ENCODE data around the gene CYP4F3.

CYP4F3 gene

GRCh38 chr19:15631817-15632216, 8.9 kb upstream of the CYP4F3 start:
- Histone ChIP-seq H2AFZ (no peak overlapping the region), H3K79me2 (no peaks in the 10 kb centered on the region), H3K9ac (no peak overlapping the region), H3K36me3 (ENCODE audit: control insufficient read depth, insufficient read depth, low read length) (no peaks in the 10 kb centered on the region), H3K27me3 (ENCODE audit: control insufficient read depth, insufficient read depth, low read length) (no peaks in the 10 kb centered on the region), H3K9me3 (ENCODE audit: control insufficient read depth, low read length) (no peaks in the 10 kb centered on the region), H3K4me3 (ENCODE audit: low read depth, low read length) (no peak overlapping the region), H3K27ac (no peak overlapping the region), H3K4me1 (no peaks in the 10 kb centered on the region), H3K4me2 (ENCODE audit: low read length) (no peak overlapping the region)
- no peak for TF ChIP-seq CTCF (IDR thresholded peaks at IDR 0.05)

- no peak overlapping the region for H3K4me2 ChIP-seq (ENCODE audit: low read length)
- no peak for TF ChIP-seq CTCF (IDR thresholded peaks at IDR 0.05)
- no peaks in the 10 kb centered on the region for H3K9me3 ChIP-seq (ENCODE audit: control insufficient read depth, low read length)
- no peak overlapping the region for H3K9ac ChIP-seq
- H3K79me2 ChIP-seq = no peaks in the 10 kb centered on the region
- no peaks in the 10 kb centered on the region for H3K4me1 ChIP-seq
- H3K27me3 ChIP-seq (ENCODE audit: control insufficient read depth, insufficient read depth, low read length) = no peaks in the 10 kb centered on the region
- H3K36me3 ChIP-seq (ENCODE audit: control insufficient read depth, insufficient read depth, low read length) = no peaks in the 10 kb centered on the region
- no peak overlapping the region for H2AFZ ChIP-seq
- H3K27ac ChIP-seq = no peak overlapping the region
- H3K4me3 ChIP-seq (ENCODE audit: low read depth, low read length) = no peak overlapping the region
Observed at GRCh38 chr19:15633082-15633835, 7.4 kb upstream of the CYP4F3 start.

GRCh38 chr19:15634105-15634504, 6.6 kb upstream of the CYP4F3 start:
- Histone ChIP-seq H2AFZ (no peak overlapping the region), H3K79me2 (no peaks in the 10 kb centered on the region), H3K9me3 (ENCODE audit: control insufficient read depth, low read length) (no peaks in the 10 kb centered on the region), H3K36me3 (ENCODE audit: control insufficient read depth, insufficient read depth, low read length) (no peaks in the 10 kb centered on the region), H3K4me2 (ENCODE audit: low read length) (no peak overlapping the region), H3K27me3 (ENCODE audit: control insufficient read depth, insufficient read depth, low read length) (no peaks in the 10 kb centered on the region), H3K27ac (no peak overlapping the region), H3K9ac (no peak overlapping the region), H3K4me1 (no peaks in the 10 kb centered on the region), H3K4me3 (ENCODE audit: low read depth, low read length) (no peak overlapping the region)
- TF ChIP-seq CTCF (IDR thresholded peaks at IDR 0.05) = no peak

- no peaks in the 10 kb centered on the region for H3K4me1 ChIP-seq
Observed at GRCh38 chr19:15635016-15635805, 5.5 kb upstream of the CYP4F3 start.

More at GRCh38 chr19:15635016-15635805, 5.5 kb upstream of the CYP4F3 start:
- no peaks in the 10 kb centered on the region for H3K79me2 ChIP-seq
- H3K9ac ChIP-seq = no peak overlapping the region
- no peak overlapping the region for H3K4me3 ChIP-seq (ENCODE audit: low read depth, low read length)
- no peaks in the 10 kb centered on the region for H3K27me3 ChIP-seq (ENCODE audit: control insufficient read depth, insufficient read depth, low read length)
- H2AFZ ChIP-seq = no peak overlapping the region
- no peak overlapping the region for H3K4me2 ChIP-seq (ENCODE audit: low read length)
- no peak overlapping the region for H3K27ac ChIP-seq
- no peaks in the 10 kb centered on the region for H3K36me3 ChIP-seq (ENCODE audit: control insufficient read depth, insufficient read depth, low read length)
- H3K9me3 ChIP-seq (ENCODE audit: control insufficient read depth, low read length) = no peaks in the 10 kb centered on the region
- TF ChIP-seq CTCF (IDR thresholded peaks at IDR 0.05) = no peak

Data from parathyroid adenoma (tissue), 2 donors.